ENCODE measurements around the gene DNM1. TPM values are rescaled to one million over a fixed set of nuclear protein-coding genes. Genes with fewer than 3 reads are reported as not detected.

DNM1 gene
- total RNA-seq, 1 donor from 2014 or later = 276 TPM

DNA sequence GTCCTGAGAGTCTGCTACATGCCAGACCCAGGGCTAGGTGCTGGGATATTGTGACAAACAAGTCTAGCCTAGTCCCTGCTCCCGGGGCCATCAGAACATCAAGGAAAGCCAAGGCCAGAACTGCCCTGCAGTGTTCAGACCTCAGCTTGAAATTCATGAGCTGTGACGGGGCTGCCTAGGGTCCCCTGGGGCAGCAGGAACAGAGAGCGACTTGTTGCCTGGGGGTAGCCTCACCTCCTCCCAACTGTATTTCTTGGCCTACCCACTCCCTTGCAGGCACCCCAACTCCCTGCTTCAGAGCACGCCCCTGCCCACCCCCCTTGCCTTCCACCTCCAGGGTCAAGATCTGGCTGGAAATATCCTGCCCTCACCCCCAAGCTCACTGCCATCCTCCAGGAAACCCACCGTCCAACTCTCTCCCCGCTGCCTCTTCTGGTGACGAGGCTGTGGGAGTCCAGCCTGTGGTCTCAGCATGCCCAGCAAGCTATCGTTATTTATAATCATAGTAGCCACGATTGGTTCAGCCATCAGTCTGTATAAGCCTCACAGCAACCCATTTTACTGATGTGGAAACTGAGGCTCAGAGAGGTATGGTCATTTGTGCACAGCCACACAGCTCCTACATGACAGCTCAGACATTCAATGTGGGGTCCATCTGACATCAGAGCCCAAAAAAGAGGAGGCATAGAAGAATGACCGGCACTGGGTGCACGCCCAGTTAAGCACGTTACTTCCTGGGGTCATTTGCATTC, 10.7 kb downstream of the DNM1 start:
- H3K36me3 Mint-ChIP-seq (ENCODE audit: unreplicated experiment) = peaks cover 5% of the 10 kb centered on the region
- H3K27me3 Mint-ChIP-seq (ENCODE audit: unreplicated experiment) = peaks cover 3% of the 10 kb centered on the region

DNA sequence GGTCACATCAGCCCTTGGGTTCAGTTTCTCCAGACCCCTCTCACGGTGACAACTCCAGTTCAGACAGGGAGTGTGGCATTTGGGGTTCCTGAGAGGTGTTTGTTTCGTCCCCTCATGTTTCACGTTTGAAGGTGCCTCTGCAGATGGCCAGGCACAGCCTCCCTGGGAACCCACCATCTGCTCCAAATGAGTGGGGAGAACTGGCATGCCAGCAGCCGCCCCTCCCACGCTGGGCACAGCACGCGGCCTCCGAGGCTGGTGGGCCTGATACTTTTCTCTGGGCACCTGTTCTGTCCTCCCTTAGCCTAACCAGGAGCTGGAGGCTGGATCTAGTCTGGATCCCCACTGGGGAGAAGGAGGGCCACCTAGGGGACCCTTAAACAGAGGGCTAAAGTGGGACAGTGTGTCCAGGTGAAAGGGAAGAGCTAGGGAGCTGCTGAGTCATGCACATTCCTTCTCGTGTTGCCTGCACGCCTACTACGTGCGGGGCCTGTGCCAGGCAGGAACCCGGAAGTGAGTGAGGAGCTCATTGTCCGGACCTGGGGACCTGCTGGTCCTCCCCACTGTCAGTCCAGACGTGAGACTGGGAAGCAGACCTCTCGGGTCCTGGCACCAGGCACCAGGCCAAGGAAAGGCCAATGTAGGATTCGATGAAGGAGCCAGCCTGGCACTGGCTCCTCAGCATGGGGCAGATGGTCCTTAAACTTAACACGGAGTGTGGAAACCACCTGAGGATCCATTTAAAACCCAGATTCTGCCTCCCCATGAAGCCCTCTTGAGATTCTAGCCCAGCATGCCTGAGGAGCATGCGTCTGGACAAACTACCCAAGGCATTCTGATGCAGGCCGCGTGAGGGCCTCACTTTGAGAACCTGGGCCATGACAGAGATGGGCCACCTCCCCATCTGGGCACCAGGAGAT, 11.7 kb downstream of the DNM1 start:
- peaks cover 6% of the 10 kb centered on the region for H3K9me3 Mint-ChIP-seq (ENCODE audit: unreplicated experiment)
- TF ChIP-seq, protein P1, sequence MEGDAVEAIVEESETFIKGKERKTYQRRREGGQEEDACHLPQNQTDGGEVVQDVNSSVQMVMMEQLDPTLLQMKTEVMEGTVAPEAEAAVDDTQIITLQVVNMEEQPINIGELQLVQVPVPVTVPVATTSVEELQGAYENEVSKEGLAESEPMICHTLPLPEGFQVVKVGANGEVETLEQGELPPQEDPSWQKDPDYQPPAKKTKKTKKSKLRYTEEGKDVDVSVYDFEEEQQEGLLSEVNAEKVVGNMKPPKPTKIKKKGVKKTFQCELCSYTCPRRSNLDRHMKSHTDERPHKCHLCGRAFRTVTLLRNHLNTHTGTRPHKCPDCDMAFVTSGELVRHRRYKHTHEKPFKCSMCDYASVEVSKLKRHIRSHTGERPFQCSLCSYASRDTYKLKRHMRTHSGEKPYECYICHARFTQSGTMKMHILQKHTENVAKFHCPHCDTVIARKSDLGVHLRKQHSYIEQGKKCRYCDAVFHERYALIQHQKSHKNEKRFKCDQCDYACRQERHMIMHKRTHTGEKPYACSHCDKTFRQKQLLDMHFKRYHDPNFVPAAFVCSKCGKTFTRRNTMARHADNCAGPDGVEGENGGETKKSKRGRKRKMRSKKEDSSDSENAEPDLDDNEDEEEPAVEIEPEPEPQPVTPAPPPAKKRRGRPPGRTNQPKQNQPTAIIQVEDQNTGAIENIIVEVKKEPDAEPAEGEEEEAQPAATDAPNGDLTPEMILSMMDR (IDR thresholded peaks at IDR 0.05; ENCODE audit: partially characterized antibody, unreplicated experiment) = no peak
- no peak overlapping the region for H3K4me3 Mint-ChIP-seq (ENCODE audit: unreplicated experiment)
- peaks cover 5% of the 10 kb centered on the region for H3K27me3 Mint-ChIP-seq (ENCODE audit: unreplicated experiment)
- no peak for DNase-seq
- peaks cover 5% of the 10 kb centered on the region for H3K36me3 Mint-ChIP-seq (ENCODE audit: unreplicated experiment)
- no peak overlapping the region for H3K27ac Mint-ChIP-seq (ENCODE audit: unreplicated experiment)
- H3K4me1 Mint-ChIP-seq (ENCODE audit: low read depth, unreplicated experiment) = peaks cover 13% of the 10 kb centered on the region

More for the DNA sequence above, 10.7 kb downstream of the DNM1 start:
- DNase-seq = no peak
- H3K9me3 Mint-ChIP-seq (ENCODE audit: unreplicated experiment) = peaks cover 4% of the 10 kb centered on the region
- H3K4me3 Mint-ChIP-seq (ENCODE audit: unreplicated experiment) = peak overlapping the region; percentile 42
- TF ChIP-seq, protein P1 (IDR thresholded peaks at IDR 0.05; ENCODE audit: partially characterized antibody, unreplicated experiment) = no peak
- peak overlapping the region; percentile 22 for H3K27ac Mint-ChIP-seq (ENCODE audit: unreplicated experiment)
- H3K4me1 Mint-ChIP-seq (ENCODE audit: low read depth, unreplicated experiment) = peaks cover 13% of the 10 kb centered on the region

DNA sequence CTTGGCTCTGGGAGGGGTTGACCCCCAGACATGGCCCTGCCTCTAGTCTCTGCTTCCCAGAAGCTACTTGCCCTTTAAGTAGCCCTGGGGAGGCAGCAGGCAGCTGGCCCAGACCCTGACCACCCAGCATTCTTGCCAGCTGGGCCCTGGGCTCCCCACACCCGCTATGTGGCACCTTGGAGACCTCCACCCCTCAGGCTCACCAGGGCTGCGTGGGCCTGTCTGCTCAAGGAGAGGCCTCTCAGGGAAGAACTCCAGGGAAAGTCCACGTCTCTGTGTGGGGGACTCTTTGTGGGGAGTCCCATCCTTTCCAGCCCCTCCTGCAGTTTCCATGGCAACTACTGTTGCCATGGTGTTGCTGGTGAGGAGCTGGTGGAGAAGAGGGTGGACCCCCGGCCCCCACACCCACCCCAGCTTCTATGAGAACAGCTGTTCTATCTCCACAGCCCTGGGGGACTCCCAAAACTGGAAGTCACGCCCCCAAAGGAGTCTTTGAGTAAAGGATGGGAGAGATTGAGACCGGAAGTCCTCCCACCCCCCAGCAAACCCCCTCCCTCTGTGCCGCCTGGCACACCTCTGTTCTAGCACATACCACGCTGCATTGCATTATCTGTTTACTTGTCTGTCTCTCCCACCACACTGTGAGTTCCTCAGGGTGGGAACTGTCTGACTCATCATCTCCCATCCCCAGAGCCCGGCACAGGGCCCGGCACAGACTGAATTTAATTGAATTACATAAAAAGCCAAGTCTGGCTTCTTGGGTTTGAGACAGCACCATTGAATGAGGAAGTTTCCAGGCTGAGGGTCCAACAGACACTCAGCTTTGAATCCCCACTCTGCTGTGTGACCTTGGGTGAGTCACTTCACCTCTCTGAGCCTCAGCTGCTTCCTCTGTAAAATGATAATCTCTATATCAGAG, 12.6 kb downstream of the DNM1 start:
- Mint-ChIP-seq H3K4me1 (ENCODE audit: low read depth, unreplicated experiment) (peaks cover 13% of the 10 kb centered on the region), H3K4me3 (ENCODE audit: unreplicated experiment) (no peak overlapping the region), H3K27me3 (ENCODE audit: unreplicated experiment) (peaks cover 5% of the 10 kb centered on the region), H3K36me3 (ENCODE audit: unreplicated experiment) (peaks cover 5% of the 10 kb centered on the region), H3K9me3 (ENCODE audit: unreplicated experiment) (peaks cover 6% of the 10 kb centered on the region), H3K27ac (ENCODE audit: unreplicated experiment) (peak overlapping the region; percentile 52)
- TF ChIP-seq, protein P1 (IDR thresholded peaks at IDR 0.05; ENCODE audit: partially characterized antibody, unreplicated experiment) = no peak
- DNase-seq = no peak

DNA sequence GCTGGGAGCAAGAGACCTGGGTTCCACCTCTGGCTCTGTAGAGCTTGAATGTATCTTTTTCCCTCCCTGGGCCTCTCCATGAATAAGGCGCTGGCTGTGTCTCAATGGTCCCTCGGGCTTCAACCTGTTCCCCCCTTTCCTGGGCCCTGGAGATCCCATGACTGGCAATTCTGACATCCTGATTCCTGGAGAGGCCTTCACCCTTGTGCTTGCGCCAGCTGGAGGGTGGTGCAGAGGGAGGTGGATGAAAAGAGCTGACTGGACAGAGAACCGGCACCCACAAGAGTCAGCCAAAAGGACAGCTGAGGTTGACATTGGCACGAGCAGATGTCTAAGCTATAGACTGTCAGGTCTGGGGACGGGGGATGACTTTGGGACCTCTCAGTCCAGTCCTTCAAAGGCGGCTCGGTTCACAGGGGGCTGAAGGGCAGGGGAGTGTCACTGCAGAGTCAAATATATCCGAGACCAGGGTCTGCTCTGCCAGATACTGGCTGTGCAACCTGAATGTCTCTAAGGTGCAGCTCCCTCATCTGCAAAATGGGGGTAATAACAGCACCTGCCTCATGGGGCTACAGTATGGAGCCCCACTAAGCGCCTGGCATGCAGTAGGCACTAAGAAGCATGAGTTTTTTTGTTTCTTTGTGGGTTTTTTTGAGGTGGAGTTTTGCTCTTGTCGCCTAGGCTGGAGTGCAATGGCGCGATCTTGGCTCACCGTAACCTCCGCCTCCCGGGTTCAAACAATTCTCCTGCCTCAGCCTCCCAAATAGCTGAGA, 13.8 kb downstream of the DNM1 start:
- TF ChIP-seq, protein P1 (IDR thresholded peaks at IDR 0.05; ENCODE audit: partially characterized antibody, unreplicated experiment) = no peak
- H3K36me3 Mint-ChIP-seq (ENCODE audit: unreplicated experiment) = peaks cover 5% of the 10 kb centered on the region
- H3K27me3 Mint-ChIP-seq (ENCODE audit: unreplicated experiment) = peaks cover 5% of the 10 kb centered on the region
- peaks cover 4% of the 10 kb centered on the region for H3K9me3 Mint-ChIP-seq (ENCODE audit: unreplicated experiment)
- H3K4me1 Mint-ChIP-seq (ENCODE audit: low read depth, unreplicated experiment) = peaks cover 13% of the 10 kb centered on the region
- no peak for DNase-seq
- peak overlapping the region; percentile 28 for H3K4me3 Mint-ChIP-seq (ENCODE audit: unreplicated experiment)
- H3K27ac Mint-ChIP-seq (ENCODE audit: unreplicated experiment) = peak overlapping the region; percentile 64

Data from glutamatergic neuron (in vitro differentiated cells).